GM12878 (cell line): Measurements from ENCODE around the gene TOX2.

Source experiments
- ATF2 ChIP-seq: IDR thresholded peaks from 2 replicates; pipeline ENCODE4 v1.6.1; 2012; ENCODE audit warnings: low read length, inconsistent platforms
- CTCF ChIP-seq, 3 experiments: IDR thresholded peaks in 2 of 3; conservative IDR thresholded peaks in 1 of 3; 2 replicates each; pipeline ENCODE4 v1.5.1; 2011; ENCODE audit warnings: low read depth in 3 of 3, low read length in 3 of 3, mild to moderate bottlenecking in 3 of 3, control low read depth in 2 of 3, moderate library complexity in 2 of 3, inconsistent platforms in 1 of 3, mixed read lengths in 1 of 3; ENCODE audit not compliant: control insufficient read depth in 2 of 3, insufficient read depth in 1 of 3; ENCODE audit errors: extremely low read depth in 1 of 3
- ELK1 ChIP-seq: IDR thresholded peaks from 2 replicates; pipeline ENCODE4 v1.6.1; 2012; ENCODE audit warnings: low read depth, low read length, improper control_type of control experiment
- EP300 ChIP-seq, 2 experiments: fragments of 150-350 bp in 1 of 2; IDR thresholded peaks; 2 replicates each; pipeline ENCODE4 v1.6.1; 2011 to 2012; ENCODE audit warnings: low read depth in 2 of 2, low read length in 2 of 2, borderline replicate concordance in 1 of 2, improper control_type of control experiment in 1 of 2, inconsistent platforms in 1 of 2; ENCODE audit not compliant: control insufficient read depth in 1 of 2
- FOXM1 ChIP-seq: IDR thresholded peaks from 2 replicates; pipeline ENCODE4 v1.6.1; 2012; ENCODE audit warnings: low read depth, mild to moderate bottlenecking, inconsistent platforms, low read length, moderate library complexity
- HDGF ChIP-seq: fragments of 450-650 bp; IDR thresholded peaks from 2 replicates; pipeline ENCODE4 v1.6.1; 2016; ENCODE audit warnings: antibody characterized with exemption
- JUND ChIP-seq: IDR thresholded peaks from 2 replicates; pipeline ENCODE4 v1.6.1; 2012; ENCODE audit warnings: low read depth, mild to moderate bottlenecking, low read length, improper control_type of control experiment, moderate library complexity
- NFYB ChIP-seq: IDR thresholded peaks from 2 replicates; pipeline ENCODE4 v1.6.1; 2011; ENCODE audit warnings: low read depth, mild to moderate bottlenecking, low read length, improper control_type of control experiment, moderate library complexity; ENCODE audit not compliant: insufficient read depth
- SIN3A ChIP-seq: IDR thresholded peaks from 2 replicates; pipeline ENCODE4 v1.6.1; 2012; ENCODE audit warnings: low read depth, low read length, improper control_type of control experiment
- SP1 ChIP-seq: IDR thresholded peaks from one replicate; pipeline ENCODE4 v1.6.1; 2011; ENCODE audit warnings: low read depth, low read length
- YY1 ChIP-seq: IDR thresholded peaks from 2 replicates; pipeline ENCODE4 v1.6.1; 2011; ENCODE audit warnings: low read depth, mild to moderate bottlenecking, low read length

GRCh38 chr20:43921227-43921780 is 6.7 kb downstream of the TOX2 start:
- TF ChIP-seq SP1 (no peak), HDGF (no peak), CTCF (IDR thresholded peaks at IDR 0.05 in 2 of 3, conservative IDR thresholded peaks at IDR 0.05 in 1 of 3; ENCODE audit: control insufficient read depth in 2 of 3, extremely low read depth in 1 of 3, insufficient read depth in 1 of 3, low read depth in 3 of 3, low read length in 3 of 3) (no peak), NFYB (no peak), YY1 (0 out of 2 replicates have a peak, but pooled peaks have one; percentile 56), ELK1 (no peak), JUND (no peak), ATF2 (no peak), FOXM1 (no peak), EP300 (IDR thresholded peaks at IDR 0.05; ENCODE audit: borderline replicate concordance in 1 of 2, control insufficient read depth in 1 of 2, low read depth in 2 of 2, low read length in 2 of 2) (no peak), SIN3A (no peak)
